Measurements from ENCODE around the gene PBX4. TPM values are rescaled to one million over a fixed set of nuclear protein-coding genes. Genes with fewer than 3 reads are reported as not detected.

PBX4 gene
- total and polyA plus RNA-seq, 2 experiments from 2014 or later: 2.6 to 4.1 TPM

GRCh38 chr19:19550972-19551852 lies 67.3 kb downstream of the PBX4 start:
- no peak overlapping the region for H3K27ac ChIP-seq (ENCODE audit: low read depth)
- no peaks in the 10 kb centered on the region for H4K20me1 ChIP-seq (replicated peaks; ENCODE audit: insufficient read depth)
- no peaks in the 10 kb centered on the region for H3K79me2 ChIP-seq (replicated peaks; ENCODE audit: insufficient read depth)
- H3K27me3 ChIP-seq (ENCODE audit: insufficient read depth): no peaks in the 10 kb centered on the region
- Mint-ChIP-seq H3K4me3 (no peak overlapping the region), H3K27me3 (ENCODE audit: insufficient read depth, low read depth, poor library complexity) (peaks cover 11% of the 10 kb centered on the region), H3K36me3 (ENCODE audit: low read depth) (no peaks in the 10 kb centered on the region; the same call in 2 of the 3 replicates), H3K4me1 (peaks cover 6% of the 10 kb centered on the region; the same call in 1 of the 3 replicates), H3K27ac (no peak overlapping the region), H3K9me3 (no peaks in the 10 kb centered on the region; the same call in 1 of the 3 replicates)
- TF ChIP-seq NANOG (IDR thresholded peaks at IDR 0.05; ENCODE audit: borderline replicate concordance) (no peak), EZH2 (IDR thresholded peaks at IDR 0.05; ENCODE audit: low read depth, unreplicated experiment) (no peak)
- ATAC-seq: no peak
- H3K36me3 ChIP-seq (ENCODE audit: insufficient read depth): no peaks in the 10 kb centered on the region
- no peak overlapping the region for H2AFZ ChIP-seq
- peaks cover 7% of the 10 kb centered on the region; the same call in 1 of the 2 replicates for H3F3A ChIP-seq (replicated peaks; ENCODE audit: low read depth)
- H3K4me3 ChIP-seq: no peak overlapping the region
- H3K9me2 ChIP-seq (ENCODE audit: insufficient read depth): no peaks in the 10 kb centered on the region
- no peak for DNase-seq (ENCODE audit: low spot score)
- no peaks in the 10 kb centered on the region for H3K4me1 ChIP-seq (ENCODE audit: insufficient read depth)
- H3K4me2 ChIP-seq: no peak overlapping the region

- H3F3A ChIP-seq (replicated peaks; ENCODE audit: low read depth): peaks cover 7% of the 10 kb centered on the region; the same call in 1 of the 2 replicates
- H3K4me3 ChIP-seq: no peak overlapping the region
- peaks cover 6% of the 10 kb centered on the region; the same call in 1 of the 3 replicates for H3K4me1 Mint-ChIP-seq
- peaks cover 11% of the 10 kb centered on the region for H3K27me3 Mint-ChIP-seq (ENCODE audit: insufficient read depth, low read depth, poor library complexity)
- H3K27ac ChIP-seq (ENCODE audit: low read depth): no peak overlapping the region
- H3K27me3 ChIP-seq (ENCODE audit: insufficient read depth): no peaks in the 10 kb centered on the region
- no peaks in the 10 kb centered on the region for H3K9me2 ChIP-seq (ENCODE audit: insufficient read depth)
- no peaks in the 10 kb centered on the region for H3K4me1 ChIP-seq (ENCODE audit: insufficient read depth)
- H3K4me2 ChIP-seq: no peak overlapping the region
- H3K36me3 Mint-ChIP-seq (ENCODE audit: low read depth): no peaks in the 10 kb centered on the region; the same call in 2 of the 3 replicates
- no peak overlapping the region for H3K27ac Mint-ChIP-seq
- no peak for DNase-seq (ENCODE audit: low spot score)
- ATAC-seq: no peak
- no peak overlapping the region for H3K4me3 Mint-ChIP-seq
- H4K20me1 ChIP-seq (replicated peaks; ENCODE audit: insufficient read depth): no peaks in the 10 kb centered on the region
- H3K36me3 ChIP-seq (ENCODE audit: insufficient read depth): no peaks in the 10 kb centered on the region
- no peak overlapping the region for H2AFZ ChIP-seq
- no peaks in the 10 kb centered on the region; the same call in 1 of the 3 replicates for H3K9me3 Mint-ChIP-seq
- no peaks in the 10 kb centered on the region for H3K79me2 ChIP-seq (replicated peaks; ENCODE audit: insufficient read depth)
- TF ChIP-seq JUNB (IDR thresholded peaks at IDR 0.05; ENCODE audit: unreplicated experiment) (no peak), EZH2 (IDR thresholded peaks at IDR 0.05; ENCODE audit: low read depth, unreplicated experiment) (no peak), NANOG (IDR thresholded peaks at IDR 0.05; ENCODE audit: borderline replicate concordance) (no peak), ZNF462 (CRISPR knock-in tag; IDR thresholded peaks at IDR 0.05) (no peak), EZH2phosphoT487 (IDR thresholded peaks at IDR 0.05; ENCODE audit: unreplicated experiment) (no peak), POLR2AphosphoS5 (IDR thresholded peaks at IDR 0.05; ENCODE audit: low read depth) (no peak), ZNF114 (CRISPR knock-in tag; IDR thresholded peaks at IDR 0.05) (no peak), STAT1 (IDR thresholded peaks at IDR 0.05; ENCODE audit: unreplicated experiment) (no peak), REST (IDR thresholded peaks at IDR 0.05; ENCODE audit: unreplicated experiment) (no peak)
Measured at GRCh38 chr19:19550485-19550929, 68.0 kb downstream of the PBX4 start.

Data from GM23338 (cell line).